Peyer's patch (tissue), 4 donors: Measurements from ENCODE around the gene ATRIP. TPM values are rescaled to one million over a fixed set of nuclear protein-coding genes. Genes with fewer than 3 reads are reported as not detected.

Experiments
- DNase-seq, 3 donors: peaks; one replicate each; pipeline ENCODE4 v3.0.0-alpha.2; 2017 to 2019
- H3K27ac ChIP-seq, 4 donors: fragments of 200-600 bp; sonication (generic); one replicate each; pipeline ENCODE4 v1.5.1; 2016 to 2019
- H3K27me3 ChIP-seq, 2 donors: fragments of 200-600 bp; sonication (generic); one replicate each; pipeline ENCODE4 v1.5.1; 2019
- H3K36me3 ChIP-seq, 3 donors: fragments of 200-600 bp; sonication (generic); one replicate each; pipeline ENCODE4 v1.5.1; 2016 to 2019
- H3K4me1 ChIP-seq, 4 donors: fragments of 200-600 bp; sonication (generic); one replicate each; pipeline ENCODE4 v1.5.1; 2016 to 2019
- H3K4me3 ChIP-seq, 4 donors: fragments of 200-600 bp; sonication (generic); 1 replicate in 3 of 4; 2 replicates in 1 of 4; pipeline ENCODE4 v1.5.1; 2016 to 2019; ENCODE audit warnings: mild to moderate bottlenecking in 1 of 4
- H3K9me3 ChIP-seq, 4 donors: fragments of 200-600 bp; sonication (generic); one replicate each; pipeline ENCODE4 v1.5.1; 2016 to 2019; ENCODE audit warnings: mild to moderate bottlenecking in 1 of 4
- CTCF ChIP-seq, 6 experiments: fragments of 450-650 bp in 4 of 6; fragments of 200-600 bp in 2 of 6; sonication (generic) in 1 of 6; IDR thresholded peaks; one replicate each; pipeline ENCODE4 v1.5.1; 2017 to 2019; ENCODE audit warnings: antibody characterized with exemption in 6 of 6, mild to moderate bottlenecking in 3 of 6, moderate library complexity in 1 of 6
- POLR2A ChIP-seq, 2 donors: fragments of 450-650 bp; IDR thresholded peaks; one replicate each; pipeline ENCODE4 v1.5.1; 2017; ENCODE audit warnings: antibody characterized with exemption in 2 of 2, mild to moderate bottlenecking in 2 of 2, moderate library complexity in 2 of 2
- total RNA-seq, 4 donors: library from RNA; depleted of rRNA; stranded (reverse); fragments of >200 nt; gene quantifications; one replicate each; pipeline ENCODE4 v1.1.0, GENCODE V29; 2016

ATRIP gene
- total RNA-seq, 4 donors from 2014 or later, result 2.6 to 13.2 (median 6.0) TPM

- Histone ChIP-seq H3K36me3 (peaks cover 0 to 95% (median 0%) of the 10 kb centered on the region in 3 donors), H3K27me3 (no peaks in the 10 kb centered on the region), H3K9me3 (no peaks in the 10 kb centered on the region), H3K27ac (no peak overlapping the region), H3K4me1 (no peaks in the 10 kb centered on the region), H3K4me3 (no peak overlapping the region)
- no peak for DNase-seq
- TF ChIP-seq CTCF (IDR thresholded peaks at IDR 0.05), result no peak
- TF ChIP-seq POLR2A (IDR thresholded peaks at IDR 0.05), result no peak
Observed at GRCh38 chr3:48416091-48416505, 30.4 kb upstream of the ATRIP start.

GRCh38 chr3:48416546-48416945 lies 30.0 kb upstream of the ATRIP start:
- H3K27me3 ChIP-seq, result no peaks in the 10 kb centered on the region
- H3K27ac ChIP-seq, result no peak overlapping the region
- H3K4me1 ChIP-seq, result no peaks in the 10 kb centered on the region
- TF ChIP-seq CTCF (IDR thresholded peaks at IDR 0.05), result no peak
- no peak for TF ChIP-seq POLR2A (IDR thresholded peaks at IDR 0.05)
- H3K36me3 ChIP-seq, result peaks cover 0 to 93% (median 0%) of the 10 kb centered on the region in 3 donors
- H3K9me3 ChIP-seq, result no peaks in the 10 kb centered on the region
- no peak overlapping the region for H3K4me3 ChIP-seq
- no peak for DNase-seq

- no peaks in the 10 kb centered on the region for H3K9me3 ChIP-seq
- no peak for DNase-seq
- no peaks in the 10 kb centered on the region for H3K27me3 ChIP-seq
- TF ChIP-seq CTCF (IDR thresholded peaks at IDR 0.05), result no peak
- TF ChIP-seq POLR2A (IDR thresholded peaks at IDR 0.05), result no peak
- H3K4me1 ChIP-seq, result no peaks in the 10 kb centered on the region
- peaks cover 0 to 86% (median 0%) of the 10 kb centered on the region in 3 donors for H3K36me3 ChIP-seq
- no peak overlapping the region for H3K4me3 ChIP-seq
- no peak overlapping the region for H3K27ac ChIP-seq
Observed at GRCh38 chr3:48417529-48418108, 28.9 kb upstream of the ATRIP start.

- TF ChIP-seq POLR2A (IDR thresholded peaks at IDR 0.05) (no peak), CTCF (IDR thresholded peaks at IDR 0.05) (no peak)
- no peaks in the 10 kb centered on the region for H3K4me1 ChIP-seq
- no peak overlapping the region for H3K4me3 ChIP-seq
- H3K9me3 ChIP-seq, result no peaks in the 10 kb centered on the region
- no peaks in the 10 kb centered on the region for H3K27me3 ChIP-seq
- H3K36me3 ChIP-seq, result peaks cover 0 to 85% (median 0%) of the 10 kb centered on the region in 3 donors
- DNase-seq, result no peak
- no peak overlapping the region for H3K27ac ChIP-seq
Observed at GRCh38 chr3:48418140-48418539, 28.4 kb upstream of the ATRIP start.

- Histone ChIP-seq H3K4me1 (no peaks in the 10 kb centered on the region), H3K27me3 (no peaks in the 10 kb centered on the region), H3K4me3 (no peak overlapping the region), H3K27ac (no peak overlapping the region), H3K9me3 (no peaks in the 10 kb centered on the region), H3K36me3 (peaks cover 0 to 85% (median 0%) of the 10 kb centered on the region in 3 donors)
- DNase-seq, result no peak
- no peak for TF ChIP-seq POLR2A (IDR thresholded peaks at IDR 0.05)
- TF ChIP-seq CTCF (IDR thresholded peaks at IDR 0.05), result no peak
Observed at GRCh38 chr3:48418651-48419050, 27.9 kb upstream of the ATRIP start.

GRCh38 chr3:48419149-48419548 lies 27.4 kb upstream of the ATRIP start:
- H3K27me3 ChIP-seq, result no peaks in the 10 kb centered on the region
- H3K27ac ChIP-seq, result no peak overlapping the region
- no peak overlapping the region for H3K4me3 ChIP-seq
- no peak for DNase-seq
- peaks cover 0 to 85% (median 0%) of the 10 kb centered on the region in 3 donors for H3K36me3 ChIP-seq
- no peaks in the 10 kb centered on the region for H3K9me3 ChIP-seq
- TF ChIP-seq POLR2A (IDR thresholded peaks at IDR 0.05) (no peak), CTCF (IDR thresholded peaks at IDR 0.05) (no peak)
- H3K4me1 ChIP-seq, result no peaks in the 10 kb centered on the region
